ENCODE results near the gene DTWD1. TPM values are rescaled to one million over a fixed set of nuclear protein-coding genes. Genes with fewer than 3 reads are reported as not detected.

DTWD1 gene
- total RNA-seq, 1 donor from 2014 or later: 41.2 TPM

DNA sequence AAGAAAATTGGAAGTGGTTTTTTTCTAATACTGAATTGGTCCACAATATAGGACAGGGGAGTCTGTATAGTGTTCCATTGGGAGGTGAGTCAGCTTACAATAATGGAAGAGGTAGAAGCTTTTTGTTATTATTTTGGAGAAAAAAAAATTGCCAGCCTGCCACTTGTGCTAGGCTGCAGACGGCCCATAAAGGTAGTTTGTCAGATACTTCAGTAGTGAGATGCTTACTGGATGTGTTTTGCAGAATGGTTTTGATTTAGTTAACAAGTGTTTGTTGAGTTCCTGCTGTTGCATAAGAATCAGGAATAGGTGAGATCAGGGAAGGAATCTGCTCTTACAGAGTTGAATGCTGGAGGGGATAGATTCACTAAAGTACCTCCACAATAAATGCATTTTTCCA, 1.0 kb downstream of the DTWD1 start:
- TF ChIP-seq, protein P1, sequence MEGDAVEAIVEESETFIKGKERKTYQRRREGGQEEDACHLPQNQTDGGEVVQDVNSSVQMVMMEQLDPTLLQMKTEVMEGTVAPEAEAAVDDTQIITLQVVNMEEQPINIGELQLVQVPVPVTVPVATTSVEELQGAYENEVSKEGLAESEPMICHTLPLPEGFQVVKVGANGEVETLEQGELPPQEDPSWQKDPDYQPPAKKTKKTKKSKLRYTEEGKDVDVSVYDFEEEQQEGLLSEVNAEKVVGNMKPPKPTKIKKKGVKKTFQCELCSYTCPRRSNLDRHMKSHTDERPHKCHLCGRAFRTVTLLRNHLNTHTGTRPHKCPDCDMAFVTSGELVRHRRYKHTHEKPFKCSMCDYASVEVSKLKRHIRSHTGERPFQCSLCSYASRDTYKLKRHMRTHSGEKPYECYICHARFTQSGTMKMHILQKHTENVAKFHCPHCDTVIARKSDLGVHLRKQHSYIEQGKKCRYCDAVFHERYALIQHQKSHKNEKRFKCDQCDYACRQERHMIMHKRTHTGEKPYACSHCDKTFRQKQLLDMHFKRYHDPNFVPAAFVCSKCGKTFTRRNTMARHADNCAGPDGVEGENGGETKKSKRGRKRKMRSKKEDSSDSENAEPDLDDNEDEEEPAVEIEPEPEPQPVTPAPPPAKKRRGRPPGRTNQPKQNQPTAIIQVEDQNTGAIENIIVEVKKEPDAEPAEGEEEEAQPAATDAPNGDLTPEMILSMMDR (IDR thresholded peaks at IDR 0.05; ENCODE audit: unreplicated experiment): no peak
- Mint-ChIP-seq H3K36me3 (peaks cover 34% of the 10 kb centered on the region), H3K4me1 (peaks cover 32% of the 10 kb centered on the region), H3K27ac (peak overlapping the region; percentile 100), H3K4me3 (peak overlapping the region; percentile 98), H3K9me3 (peaks cover 11% of the 10 kb centered on the region), H3K27me3 (ENCODE audit: low read depth) (no peaks in the 10 kb centered on the region)
- no peak for DNase-seq (ENCODE audit: low spot score in 2 of 2, unreplicated experiment in 2 of 2)

DNA sequence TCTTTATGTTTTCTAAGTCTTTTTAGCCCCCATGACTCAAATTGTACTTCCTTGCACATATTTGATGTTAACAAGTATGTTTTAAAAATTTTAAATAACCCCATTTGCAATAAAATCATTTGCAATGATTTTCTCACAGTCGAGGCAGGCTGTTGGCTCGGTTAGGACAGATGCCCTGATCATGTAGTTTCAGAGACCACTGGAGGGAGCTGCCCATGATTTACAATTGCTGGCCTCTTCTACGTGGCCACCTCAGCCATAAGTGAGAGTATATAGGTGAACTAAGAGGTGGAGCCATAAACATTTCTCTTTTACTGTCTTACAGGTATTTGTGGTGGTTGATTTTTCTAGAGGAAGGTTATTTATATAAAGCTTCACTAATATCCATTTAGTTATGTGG, 1.7 kb downstream of the DTWD1 start:
- TF ChIP-seq, protein P1 (IDR thresholded peaks at IDR 0.05; ENCODE audit: unreplicated experiment): no peak
- H3K9me3 Mint-ChIP-seq: peaks cover 10% of the 10 kb centered on the region
- no peaks in the 10 kb centered on the region for H3K27me3 Mint-ChIP-seq (ENCODE audit: low read depth)
- peak overlapping the region; percentile 57 for H3K27ac Mint-ChIP-seq
- peaks cover 34% of the 10 kb centered on the region for H3K4me1 Mint-ChIP-seq
- peaks cover 32% of the 10 kb centered on the region for H3K36me3 Mint-ChIP-seq
- H3K4me3 Mint-ChIP-seq: peak overlapping the region; percentile 98
- no peak for DNase-seq (ENCODE audit: low spot score in 2 of 2, unreplicated experiment in 2 of 2)

DNA sequence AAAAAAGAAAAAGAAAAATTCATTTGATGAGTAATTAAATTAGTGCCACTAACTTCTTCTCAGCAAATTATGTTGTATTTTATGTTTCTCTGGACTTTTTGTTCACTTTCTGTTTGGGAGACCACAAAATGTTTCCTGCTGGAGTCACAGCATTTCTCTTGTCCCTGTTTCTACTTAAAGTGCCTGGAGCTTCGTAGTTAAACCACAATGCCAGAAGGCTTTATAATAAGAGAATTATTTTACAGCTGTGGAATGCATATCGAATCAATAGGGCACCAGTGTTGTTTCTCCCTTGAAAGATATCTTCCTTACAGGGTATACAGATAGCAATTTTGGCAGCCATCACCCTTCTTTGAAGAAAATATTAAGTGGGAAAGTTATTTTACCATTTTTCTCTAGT, 3.2 kb downstream of the DTWD1 start:
- Mint-ChIP-seq H3K36me3 (peaks cover 24% of the 10 kb centered on the region), H3K4me3 (no peak overlapping the region), H3K9me3 (peaks cover 10% of the 10 kb centered on the region), H3K27me3 (ENCODE audit: low read depth) (no peaks in the 10 kb centered on the region), H3K27ac (peak overlapping the region; percentile 53), H3K4me1 (peaks cover 37% of the 10 kb centered on the region)
- no peak for DNase-seq (ENCODE audit: low spot score in 2 of 2, unreplicated experiment in 2 of 2)
- TF ChIP-seq, protein P1 (IDR thresholded peaks at IDR 0.05; ENCODE audit: unreplicated experiment): no peak

DNA sequence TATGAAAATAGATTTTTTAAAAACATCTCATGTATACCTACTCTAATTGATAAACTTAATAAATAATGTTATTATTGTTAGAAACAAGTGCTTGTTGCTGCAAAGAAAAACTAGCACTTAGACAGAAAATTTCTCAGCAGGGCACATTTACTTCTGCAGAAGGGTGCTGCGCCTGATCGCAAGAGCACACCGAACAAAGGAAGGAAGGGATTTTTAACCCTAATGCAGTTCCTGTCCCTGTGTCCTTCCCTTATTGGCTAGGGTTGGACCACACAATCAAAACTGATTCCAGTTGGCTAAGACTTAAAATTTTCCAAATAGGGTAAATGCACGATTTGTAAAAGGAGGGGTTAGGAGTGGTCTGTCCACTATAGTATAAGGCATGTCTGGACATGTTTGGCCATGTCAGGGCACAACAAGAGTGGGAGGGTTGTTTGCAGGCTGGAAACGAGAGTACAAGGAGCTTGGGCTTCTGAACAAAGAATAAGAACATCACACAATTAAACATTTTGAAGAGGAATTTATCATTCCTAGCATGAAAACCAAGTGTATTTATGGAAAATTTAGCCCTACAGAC, 4.7 kb downstream of the DTWD1 start:
- Mint-ChIP-seq H3K9me3 (peaks cover 10% of the 10 kb centered on the region), H3K27ac (no peak overlapping the region)

DNA sequence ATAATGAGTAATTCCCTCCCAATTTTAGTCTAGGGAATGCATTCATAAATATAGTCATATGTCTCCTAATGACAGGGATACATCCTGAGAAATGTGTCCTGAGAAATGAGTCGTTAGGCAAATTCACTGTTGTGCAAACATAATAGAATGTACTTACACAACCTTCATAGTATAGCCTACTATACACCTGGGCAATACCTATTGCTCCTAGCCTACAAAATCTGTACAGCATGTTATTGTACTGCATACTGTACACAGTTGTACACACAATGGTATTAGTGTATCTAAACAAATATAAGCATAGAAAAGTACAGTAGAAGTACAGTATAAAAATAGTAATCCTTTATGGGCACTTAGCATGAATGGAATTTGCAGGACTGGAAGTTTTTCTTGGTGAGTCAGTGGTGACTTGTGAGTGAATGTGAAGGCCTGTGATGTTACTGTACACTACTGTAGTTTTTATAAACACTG, 6.6 kb downstream of the DTWD1 start:
- Mint-ChIP-seq H3K4me1 (peaks cover 20% of the 10 kb centered on the region), H3K27ac (peak overlapping the region; percentile 43), H3K27me3 (ENCODE audit: low read depth) (no peaks in the 10 kb centered on the region), H3K9me3 (peaks cover 10% of the 10 kb centered on the region), H3K36me3 (peaks cover 36% of the 10 kb centered on the region), H3K4me3 (no peak overlapping the region)
- no peak for DNase-seq (ENCODE audit: low spot score in 2 of 2, unreplicated experiment in 2 of 2)
- TF ChIP-seq, protein P1 (IDR thresholded peaks at IDR 0.05; ENCODE audit: unreplicated experiment): no peak

More for the DNA sequence above, 4.7 kb downstream of the DTWD1 start:
- no peak for DNase-seq (ENCODE audit: low spot score in 2 of 2, unreplicated experiment in 2 of 2)
- H3K36me3 Mint-ChIP-seq: peaks cover 35% of the 10 kb centered on the region
- TF ChIP-seq, protein P1 (IDR thresholded peaks at IDR 0.05; ENCODE audit: unreplicated experiment): no peak
- peaks cover 31% of the 10 kb centered on the region for H3K4me1 Mint-ChIP-seq
- no peak overlapping the region for H3K4me3 Mint-ChIP-seq
- H3K27me3 Mint-ChIP-seq (ENCODE audit: low read depth): no peaks in the 10 kb centered on the region
